T-helper 1 cell (primary cell): ENCODE data around the gene ILK.

ENCODE experiments used
- DNase-seq, 5 donors: peaks; one replicate each; pipeline ENCODE4 v3.0.0-alpha.2; 2012 to 2020

The ILK gene

GRCh38 chr11:6574816-6575715 is 28.5 kb upstream of the ILK start:
- DNase-seq: no peak

GRCh38 chr11:6576471-6577373 is 26.9 kb upstream of the ILK start:
- DNase-seq: no peak

- no peak for DNase-seq
Measured at GRCh38 chr11:6578134-6578533, 25.4 kb upstream of the ILK start.

- DNase-seq: no peak
Measured at GRCh38 chr11:6579681-6580080, 23.9 kb upstream of the ILK start.

- no peak for DNase-seq
Measured at GRCh38 chr11:6583584-6583983, 20.0 kb upstream of the ILK start.

- no peak for DNase-seq
Measured at GRCh38 chr11:6584528-6584927, 19.0 kb upstream of the ILK start.

GRCh38 chr11:6586434-6587359 is 16.9 kb upstream of the ILK start:
- DNase-seq: no peak

- no peak for DNase-seq
Measured at GRCh38 chr11:6587360-6587953, 16.1 kb upstream of the ILK start.

- DNase-seq: no peak
Measured at GRCh38 chr11:6588018-6588417, 15.6 kb upstream of the ILK start.

GRCh38 chr11:6594142-6594768 is 9.3 kb upstream of the ILK start:
- DNase-seq: no peak

GRCh38 chr11:6596239-6596877 is 7.2 kb upstream of the ILK start:
- no peak for DNase-seq

GRCh38 chr11:6598555-6598954 is 5.0 kb upstream of the ILK start:
- DNase-seq: no peak

- no peak for DNase-seq
Measured at GRCh38 chr11:6599449-6599848, 4.1 kb upstream of the ILK start.

GRCh38 chr11:6599881-6600390 is 3.6 kb upstream of the ILK start:
- no peak for DNase-seq

GRCh38 chr11:6601041-6601461 is 2.5 kb upstream of the ILK start:
- DNase-seq: no peak

GRCh38 chr11:6602096-6602940 is 1.3 kb upstream of the ILK start:
- no peak for DNase-seq

- peak in 4 of 5 donors; percentile 33 to 59 (median 46) for DNase-seq
Measured at GRCh38 chr11:6604081-6604626, 580 bp downstream of the ILK start.

- no peak for DNase-seq
Measured at GRCh38 chr11:6604790-6605189, 1.2 kb downstream of the ILK start.

- peak in 2 of 5 donors; percentile 31 to 73 for DNase-seq
Measured at GRCh38 chr11:6606471-6607189, 3.1 kb downstream of the ILK start.
